Measurements from ENCODE around the gene HSD17B3. TPM values are rescaled to one million over a fixed set of nuclear protein-coding genes. Genes with fewer than 3 reads are reported as not detected.
"Not testable (repeated sequence)": the region's sequence is repeated elsewhere in the genome, so short reads cannot be mapped to it uniquely, and the experiment has no call there.

Gene HSD17B3
- total RNA-seq, 2 experiments from 2014 or later: not detected

DNA sequence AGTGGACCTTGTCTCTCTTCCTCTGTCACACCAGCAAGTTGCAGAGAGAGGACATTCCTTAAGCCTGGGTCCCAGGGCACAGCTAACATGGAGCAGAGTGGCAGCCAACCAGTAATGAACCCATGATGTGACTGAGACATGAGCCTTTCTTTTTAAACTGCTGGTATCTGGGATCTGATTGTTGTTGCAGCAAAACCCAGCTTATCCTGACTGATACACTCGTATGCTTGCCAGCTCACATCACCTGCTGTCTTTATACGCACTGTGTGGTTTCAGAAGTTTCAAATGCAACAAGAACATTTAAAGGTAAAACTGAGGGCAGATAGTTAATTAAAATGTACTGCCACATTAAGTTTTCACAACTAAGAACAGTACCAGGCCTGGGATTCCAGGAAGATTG lies 97.1 kb downstream of the HSD17B3 start:
- CTCF ChIA-PET: interaction anchor here (0.6 to 0.8 kb wide), 3 partner anchors 9 to 11 kb away, joined by 3 read pairs; no protein-coding TSS in a partner anchor
- no peak overlapping the region for H3K4me3 Mint-ChIP-seq
- H3K36me3 Mint-ChIP-seq (ENCODE audit: low read depth): no peaks in the 10 kb centered on the region
- no peak for DNase-seq
- H3K27ac Mint-ChIP-seq: no peak overlapping the region
- no peaks in the 10 kb centered on the region for H3K9me3 Mint-ChIP-seq
- intact Hi-C loops (cut with micrococcal nuclease): no loop called here
- H3K4me1 Mint-ChIP-seq (ENCODE audit: low read depth): no peaks in the 10 kb centered on the region
- H3K27me3 Mint-ChIP-seq (ENCODE audit: low read depth): peaks cover 5% of the 10 kb centered on the region

DNA sequence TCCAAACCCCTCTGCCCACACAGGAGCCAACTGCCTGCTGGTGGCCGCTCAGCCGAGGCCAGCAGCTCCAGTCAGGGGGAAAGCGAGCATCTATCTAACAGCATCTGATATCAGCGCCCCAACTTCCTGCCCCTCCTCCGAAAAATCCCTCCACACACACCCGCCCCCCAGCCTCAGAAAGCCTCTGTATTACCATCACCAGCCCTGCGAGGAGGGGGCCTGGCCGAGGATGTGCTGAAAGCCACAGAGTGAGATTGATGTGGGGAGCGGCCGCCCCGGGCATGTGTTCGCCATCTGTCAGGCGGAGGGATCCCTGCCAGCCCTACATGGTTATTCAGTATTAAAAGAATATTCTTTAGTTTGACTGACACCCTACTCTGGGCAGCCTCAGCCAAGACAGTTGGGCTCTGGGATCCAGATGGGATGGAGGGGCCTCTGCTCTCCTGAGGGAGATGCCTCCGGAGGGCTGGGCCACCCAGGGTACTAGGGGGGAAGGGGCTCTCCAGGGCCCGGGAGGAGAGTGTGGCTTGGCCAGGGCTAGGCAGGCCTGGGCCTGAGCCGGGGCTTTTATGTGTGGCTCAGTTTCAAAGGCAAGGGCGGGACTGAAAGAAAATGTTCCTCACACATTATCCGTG lies 98.0 kb downstream of the HSD17B3 start:
- Mint-ChIP-seq H3K4me3 (no peak overlapping the region), H3K4me1 (ENCODE audit: low read depth) (no peaks in the 10 kb centered on the region), H3K9me3 (no peaks in the 10 kb centered on the region), H3K36me3 (ENCODE audit: low read depth) (no peaks in the 10 kb centered on the region), H3K27ac (no peak overlapping the region), H3K27me3 (ENCODE audit: low read depth) (peaks cover 5% of the 10 kb centered on the region)
- intact Hi-C loops (cut with micrococcal nuclease): no loop called here
- CTCF ChIA-PET: no interaction called here
- no peak for DNase-seq

DNA sequence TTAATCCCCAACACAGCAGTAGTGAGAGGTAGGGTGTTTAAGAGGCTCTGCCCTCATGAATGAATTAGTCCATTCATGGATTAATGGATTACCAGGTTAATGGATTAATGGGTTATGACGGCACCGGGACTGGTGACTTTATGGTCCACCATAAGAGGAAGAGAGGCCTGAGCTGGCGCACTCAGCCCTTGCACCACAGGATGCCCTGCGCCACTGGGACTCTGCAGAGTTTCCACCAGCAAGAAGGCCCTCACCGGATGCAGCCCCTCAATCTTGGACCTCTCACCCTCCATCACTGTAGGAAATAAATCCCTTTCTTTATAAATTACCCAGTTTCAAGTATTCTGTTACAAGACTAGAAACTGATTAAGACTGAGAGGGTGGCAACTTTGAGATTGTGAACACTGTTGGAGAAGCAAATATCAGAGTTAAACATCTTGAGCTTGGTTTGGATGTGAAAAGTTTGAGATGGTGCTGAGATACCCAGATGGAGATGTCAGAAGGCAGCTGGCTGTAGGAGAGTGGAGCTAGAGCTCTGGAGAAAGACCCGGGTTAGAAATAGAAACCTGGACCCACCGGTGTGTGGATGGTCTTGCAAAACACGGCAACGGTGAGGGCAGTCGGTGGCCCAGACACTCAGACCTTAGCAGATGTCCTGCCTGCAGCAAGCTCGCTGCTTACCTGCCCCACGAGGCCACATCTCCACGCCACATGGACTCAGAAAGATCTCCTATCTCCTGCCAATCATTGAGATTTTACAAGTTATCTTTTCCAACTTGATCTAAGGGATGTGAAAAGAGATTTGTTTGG lies 98.8 kb downstream of the HSD17B3 start:
- Mint-ChIP-seq H3K4me3 (no peak overlapping the region), H3K36me3 (ENCODE audit: low read depth) (no peaks in the 10 kb centered on the region), H3K9me3 (no peaks in the 10 kb centered on the region), H3K4me1 (ENCODE audit: low read depth) (no peaks in the 10 kb centered on the region), H3K27me3 (ENCODE audit: low read depth) (peaks cover 5% of the 10 kb centered on the region), H3K27ac (no peak overlapping the region)
- intact Hi-C loops (cut with micrococcal nuclease): no loop called here
- CTCF ChIA-PET: interaction anchor here (0.6 kb wide), 1 partner anchor 18 kb away, joined by 3 read pairs; no protein-coding TSS in a partner anchor
- no peak for DNase-seq

DNA sequence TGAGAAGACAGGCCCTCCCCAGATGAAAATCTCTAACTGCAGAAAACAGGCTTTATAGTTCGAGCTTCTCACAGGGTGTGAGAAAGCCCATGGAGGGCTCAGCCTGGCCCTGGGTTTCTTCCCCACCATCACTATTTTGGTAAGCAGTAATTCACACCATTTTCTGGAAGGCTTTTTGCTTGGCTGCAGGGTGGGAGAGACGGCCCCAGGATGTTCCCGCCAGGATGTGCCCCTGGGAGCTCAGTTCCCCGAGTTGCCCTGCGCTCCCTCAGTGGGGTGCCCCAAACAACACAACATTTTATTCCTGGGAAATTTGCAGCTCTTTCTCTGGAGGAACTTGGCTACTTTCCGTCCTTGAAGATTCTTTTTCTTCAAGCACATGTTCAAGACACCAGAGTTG lies 100.8 kb downstream of the HSD17B3 start:
- Mint-ChIP-seq H3K4me3 (no peak overlapping the region), H3K36me3 (ENCODE audit: low read depth) (no peaks in the 10 kb centered on the region), H3K9me3 (no peaks in the 10 kb centered on the region), H3K27me3 (ENCODE audit: low read depth) (peaks cover 5% of the 10 kb centered on the region), H3K4me1 (ENCODE audit: low read depth) (no peaks in the 10 kb centered on the region), H3K27ac (no peak overlapping the region)
- intact Hi-C loops (cut with micrococcal nuclease): no loop called here
- CTCF ChIA-PET: interaction anchor here (0.9 kb wide), 2 partner anchors 10 to 18 kb away, joined by 3 to 6 read pairs; no protein-coding TSS in a partner anchor
- DNase-seq: no peak

DNA sequence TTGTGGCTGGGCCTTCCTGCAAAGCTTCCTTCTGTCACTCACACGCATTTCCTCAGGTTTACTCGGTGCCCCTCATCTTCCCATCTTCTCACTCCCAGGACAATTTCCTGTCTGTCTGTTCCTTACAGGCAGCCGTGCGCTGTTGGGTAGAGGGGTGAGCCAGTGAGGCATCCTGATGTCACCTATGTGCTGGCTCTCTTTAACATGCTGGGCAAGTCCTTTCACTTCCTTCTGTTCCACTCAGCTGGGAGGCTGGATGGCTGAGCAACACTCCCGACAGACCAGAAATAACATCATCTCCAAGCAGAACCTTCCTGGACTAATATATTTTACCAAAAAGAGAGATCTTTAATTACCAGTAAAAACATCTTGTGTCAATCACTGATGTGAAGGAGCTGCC lies 103.0 kb downstream of the HSD17B3 start:
- no peaks in the 10 kb centered on the region for H3K9me3 Mint-ChIP-seq
- no peaks in the 10 kb centered on the region for H3K4me1 Mint-ChIP-seq (ENCODE audit: low read depth)
- H3K36me3 Mint-ChIP-seq (ENCODE audit: low read depth): no peaks in the 10 kb centered on the region
- CTCF ChIA-PET: interaction anchor here (0.7 kb wide), 1 partner anchor 19 kb away, joined by 5 read pairs; no protein-coding TSS in a partner anchor
- H3K27me3 Mint-ChIP-seq (ENCODE audit: low read depth): peaks cover 7% of the 10 kb centered on the region
- no peak overlapping the region for H3K27ac Mint-ChIP-seq
- intact Hi-C loops (cut with micrococcal nuclease): no loop called here
- no peak overlapping the region for H3K4me3 Mint-ChIP-seq
- DNase-seq: no peak

DNA sequence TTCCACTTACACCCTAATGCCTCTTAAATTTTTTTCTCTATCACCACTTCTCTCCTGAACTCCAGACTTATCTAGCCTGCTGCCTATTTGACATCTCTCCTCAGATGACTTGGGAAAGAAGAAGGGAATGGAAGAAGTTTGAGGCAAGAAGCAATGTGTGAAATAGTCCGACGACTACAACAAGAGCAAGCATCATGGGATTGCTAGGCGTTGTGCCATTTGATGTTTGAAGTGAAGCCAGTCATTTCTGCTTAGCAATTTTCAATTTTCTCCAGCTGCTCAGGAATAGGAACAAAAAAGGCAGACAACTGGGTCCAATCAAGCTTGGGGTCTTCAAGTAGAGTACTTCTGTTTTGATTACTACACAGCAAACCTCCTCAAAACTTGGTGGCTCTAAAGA lies 106.4 kb downstream of the HSD17B3 start:
- CTCF ChIA-PET: interaction anchor here (0.5 kb wide), 1 partner anchor 843 kb away, joined by 5 read pairs; no protein-coding TSS in a partner anchor
- Mint-ChIP-seq H3K36me3 (ENCODE audit: low read depth) (peaks cover 5% of the 10 kb centered on the region), H3K9me3 (peaks cover 7% of the 10 kb centered on the region), H3K4me1 (ENCODE audit: low read depth) (no peaks in the 10 kb centered on the region), H3K27me3 (ENCODE audit: low read depth) (peaks cover 2% of the 10 kb centered on the region), H3K4me3 (no peak overlapping the region), H3K27ac (no peak overlapping the region)
- no peak for DNase-seq
- intact Hi-C loops (cut with micrococcal nuclease): no loop called here

DNA sequence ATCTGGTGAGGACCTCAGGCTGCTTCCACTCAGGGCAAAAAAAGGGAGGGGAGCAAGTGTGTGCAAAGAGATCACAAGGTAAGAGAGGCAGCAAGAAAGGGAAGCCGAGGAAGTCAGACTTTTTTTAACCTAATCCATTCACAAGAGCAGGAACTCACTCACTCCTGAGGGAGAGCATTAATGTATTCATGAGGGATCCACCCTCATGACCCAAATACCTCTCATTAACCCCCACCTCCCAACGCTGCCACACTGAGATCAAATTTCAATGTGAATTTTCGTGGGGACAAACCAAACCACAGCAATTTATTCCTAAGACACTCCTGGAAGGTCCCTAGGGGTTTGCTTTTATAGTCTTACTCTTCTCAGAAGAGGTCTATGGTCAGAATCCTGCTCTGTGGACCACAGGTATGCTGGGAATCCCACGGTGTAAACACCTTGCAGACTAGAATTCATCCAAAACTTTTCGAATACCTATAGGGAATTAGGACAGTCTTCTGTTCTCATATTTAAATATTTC lies 108.7 kb downstream of the HSD17B3 start:
- CTCF ChIA-PET: interaction anchor here (1.1 to 1.4 kb wide), 2 partner anchors 14 to 27 kb away, joined by 3 to 4 read pairs; no protein-coding TSS in a partner anchor
- DNase-seq: no peak
- Mint-ChIP-seq H3K27me3 (ENCODE audit: low read depth) (peaks cover 2% of the 10 kb centered on the region), H3K27ac (no peak overlapping the region), H3K36me3 (ENCODE audit: low read depth) (peaks cover 5% of the 10 kb centered on the region), H3K9me3 (peaks cover 14% of the 10 kb centered on the region), H3K4me3 (no peak overlapping the region), H3K4me1 (ENCODE audit: low read depth) (no peaks in the 10 kb centered on the region)
- intact Hi-C loops (cut with micrococcal nuclease): no loop called here

DNA sequence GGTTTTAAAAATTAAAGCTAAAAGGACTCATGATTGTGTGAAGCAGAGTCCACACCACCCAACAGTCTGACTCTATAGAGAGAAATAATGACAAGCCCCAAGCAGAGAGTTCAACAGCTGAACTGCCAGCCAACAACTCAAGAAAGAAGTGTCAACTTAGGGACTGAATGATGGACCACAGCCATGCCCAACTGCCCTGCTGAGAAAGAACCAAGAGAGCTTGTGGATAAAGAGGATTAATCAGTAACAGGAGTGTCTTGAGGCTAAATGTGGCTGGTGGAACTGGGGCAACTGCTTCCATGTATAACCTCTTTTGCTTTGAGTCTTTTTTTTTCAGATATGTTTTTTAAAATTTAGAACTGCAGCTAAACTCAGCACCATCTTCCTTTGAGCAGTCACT lies 109.3 kb downstream of the HSD17B3 start:
- CTCF ChIA-PET: interaction anchor here (1.1 to 1.4 kb wide), 2 partner anchors 13 to 28 kb away, joined by 3 to 4 read pairs; no protein-coding TSS in a partner anchor
- intact Hi-C loops (cut with micrococcal nuclease): no loop called here

DNA sequence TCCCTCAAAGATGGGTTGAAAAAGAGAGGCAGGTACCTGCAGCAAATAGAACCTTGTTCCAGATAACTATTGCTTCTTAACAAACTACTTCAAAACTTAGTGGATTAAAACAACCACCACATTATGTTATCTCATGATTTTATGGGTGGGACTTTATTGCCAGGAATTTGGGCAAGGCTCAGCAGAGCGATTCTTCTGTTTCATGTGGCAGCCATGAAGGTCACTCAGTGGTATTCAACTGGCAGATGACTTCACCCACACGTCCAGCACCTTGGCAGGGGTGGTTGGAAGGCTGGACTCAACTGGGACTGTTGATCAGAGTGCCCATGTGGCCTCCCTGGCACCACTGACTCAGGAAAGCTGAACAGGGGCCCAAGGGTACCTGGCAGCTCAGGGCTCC lies 112.0 kb downstream of the HSD17B3 start:
- DNase-seq: no peak
- Mint-ChIP-seq H3K36me3 (ENCODE audit: low read depth) (peaks cover 5% of the 10 kb centered on the region), H3K27me3 (ENCODE audit: low read depth) (peaks cover 12% of the 10 kb centered on the region), H3K4me1 (ENCODE audit: low read depth) (no peaks in the 10 kb centered on the region), H3K27ac (no peak overlapping the region), H3K9me3 (peaks cover 14% of the 10 kb centered on the region), H3K4me3 (no peak overlapping the region)
- CTCF ChIA-PET: no interaction called here
- intact Hi-C loops (cut with micrococcal nuclease): no loop called here

More for the DNA sequence above, 109.3 kb downstream of the HSD17B3 start:
- Mint-ChIP-seq H3K36me3 (ENCODE audit: low read depth) (peaks cover 5% of the 10 kb centered on the region), H3K27ac (no peak overlapping the region), H3K4me1 (ENCODE audit: low read depth) (no peaks in the 10 kb centered on the region), H3K27me3 (ENCODE audit: low read depth) (peaks cover 2% of the 10 kb centered on the region), H3K9me3 (peaks cover 14% of the 10 kb centered on the region), H3K4me3 (no peak overlapping the region)
- no peak for DNase-seq

DNA sequence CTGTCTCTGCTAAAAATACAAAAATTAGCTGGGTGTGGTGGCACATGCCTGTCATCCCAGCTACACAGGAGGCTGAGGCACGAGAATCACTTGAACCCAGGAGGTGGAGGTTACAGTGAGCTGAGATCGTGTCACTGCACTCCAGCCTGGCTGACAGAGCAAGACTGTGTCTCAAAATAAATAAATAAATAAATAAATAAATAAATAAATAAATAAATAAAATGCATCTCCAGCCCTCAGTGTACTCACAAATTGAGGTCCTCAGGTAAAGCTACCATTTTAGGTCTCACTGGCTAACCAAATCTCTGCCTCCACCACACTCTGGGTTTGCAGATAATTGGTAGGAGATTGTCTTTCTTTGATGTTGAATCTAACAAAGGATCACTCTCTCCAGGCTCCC lies 112.4 kb downstream of the HSD17B3 start:
- CTCF ChIA-PET; intact Hi-C loops (cut with micrococcal nuclease); DNase-seq; H3K4me1 Mint-ChIP-seq (ENCODE audit: low read depth); H3K36me3 Mint-ChIP-seq (ENCODE audit: low read depth); H3K27ac Mint-ChIP-seq; H3K4me3 Mint-ChIP-seq: not testable (repeated sequence)
- Mint-ChIP-seq H3K9me3 (peaks cover 14% of the 10 kb centered on the region), H3K27me3 (ENCODE audit: low read depth) (peaks cover 12% of the 10 kb centered on the region)

DNA sequence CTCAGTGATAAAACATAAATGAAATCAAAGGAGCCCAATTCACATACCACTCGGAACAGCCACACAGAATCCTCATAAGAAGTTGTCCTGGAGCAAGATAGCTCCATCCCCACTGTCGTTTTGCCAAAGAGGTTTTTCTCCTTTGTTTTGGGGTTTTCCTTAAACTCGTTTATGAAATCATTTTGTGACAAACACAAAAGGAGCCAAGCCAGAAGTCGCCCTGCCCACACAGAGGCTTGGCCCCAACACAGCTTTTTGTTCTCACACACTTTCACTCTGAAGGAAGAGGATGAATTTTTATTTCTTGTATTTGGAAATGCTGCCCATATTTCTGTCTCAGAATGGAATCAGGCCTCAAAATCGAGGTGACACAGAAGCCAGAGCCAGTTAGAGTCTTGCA lies 113.4 kb downstream of the HSD17B3 start:
- Mint-ChIP-seq H3K4me3 (no peak overlapping the region), H3K27me3 (ENCODE audit: low read depth) (peaks cover 18% of the 10 kb centered on the region), H3K36me3 (ENCODE audit: low read depth) (peaks cover 5% of the 10 kb centered on the region), H3K4me1 (ENCODE audit: low read depth) (no peaks in the 10 kb centered on the region), H3K9me3 (peaks cover 14% of the 10 kb centered on the region), H3K27ac (no peak overlapping the region)
- intact Hi-C loops (cut with micrococcal nuclease): no loop called here
- no peak for DNase-seq
- CTCF ChIA-PET: interaction anchor here (0.5 to 0.9 kb wide), 2 partner anchors 27 to 138 kb away, joined by 3 to 4 read pairs; no protein-coding TSS in a partner anchor

DNA sequence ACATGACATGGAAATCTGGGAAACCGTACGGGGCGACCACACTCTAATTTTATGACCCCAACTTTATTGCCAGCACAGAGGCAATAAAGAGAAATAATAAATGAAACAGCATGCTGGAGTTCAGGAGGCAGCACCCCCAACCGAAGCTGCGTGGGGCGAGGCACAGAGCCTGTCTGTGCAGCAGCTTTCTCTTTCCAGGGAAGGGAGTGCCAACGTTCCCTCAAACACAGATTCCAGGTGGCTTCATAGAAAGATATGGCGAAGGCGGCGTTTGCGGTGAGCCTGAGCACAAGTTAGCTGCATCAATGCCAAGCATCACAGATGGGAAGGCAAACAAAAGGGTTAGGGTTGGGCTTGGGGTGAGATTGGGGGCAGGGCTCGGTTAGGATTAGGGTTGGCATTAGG lies 114.8 kb downstream of the HSD17B3 start:
- peaks cover 28% of the 10 kb centered on the region for H3K27me3 Mint-ChIP-seq (ENCODE audit: low read depth)
- intact Hi-C loops (cut with micrococcal nuclease): no loop called here
- CTCF ChIA-PET: no interaction called here
- peaks cover 5% of the 10 kb centered on the region for H3K36me3 Mint-ChIP-seq (ENCODE audit: low read depth)
- peaks cover 14% of the 10 kb centered on the region for H3K9me3 Mint-ChIP-seq
- no peak overlapping the region for H3K4me3 Mint-ChIP-seq
- no peaks in the 10 kb centered on the region for H3K4me1 Mint-ChIP-seq (ENCODE audit: low read depth)
- DNase-seq: no peak
- no peak overlapping the region for H3K27ac Mint-ChIP-seq
